AG09309 (cell line): ENCODE measurements around the gene ATG9A.

Experiments
- DNase-seq: peaks from one replicate; pipeline ENCODE4 v3.0.0-alpha.2; 2010; ENCODE audit warnings: low read depth
- H3K4me3 ChIP-seq: 2 replicates; pipeline ENCODE4 v1.5.1; 2011; ENCODE audit warnings: mild to moderate bottlenecking, low read depth, low read length, moderate library complexity; ENCODE audit not compliant: control insufficient read depth
- TF ChIP-seq, protein P1 (sequence below): IDR thresholded peaks from 2 replicates; pipeline ENCODE4 v1.5.1; 2011; ENCODE audit warnings: mild to moderate bottlenecking, low read depth, low read length, inconsistent platforms; ENCODE audit not compliant: insufficient read depth, control insufficient read depth; ENCODE audit errors: missing control alignments

The ATG9A gene

DNA sequence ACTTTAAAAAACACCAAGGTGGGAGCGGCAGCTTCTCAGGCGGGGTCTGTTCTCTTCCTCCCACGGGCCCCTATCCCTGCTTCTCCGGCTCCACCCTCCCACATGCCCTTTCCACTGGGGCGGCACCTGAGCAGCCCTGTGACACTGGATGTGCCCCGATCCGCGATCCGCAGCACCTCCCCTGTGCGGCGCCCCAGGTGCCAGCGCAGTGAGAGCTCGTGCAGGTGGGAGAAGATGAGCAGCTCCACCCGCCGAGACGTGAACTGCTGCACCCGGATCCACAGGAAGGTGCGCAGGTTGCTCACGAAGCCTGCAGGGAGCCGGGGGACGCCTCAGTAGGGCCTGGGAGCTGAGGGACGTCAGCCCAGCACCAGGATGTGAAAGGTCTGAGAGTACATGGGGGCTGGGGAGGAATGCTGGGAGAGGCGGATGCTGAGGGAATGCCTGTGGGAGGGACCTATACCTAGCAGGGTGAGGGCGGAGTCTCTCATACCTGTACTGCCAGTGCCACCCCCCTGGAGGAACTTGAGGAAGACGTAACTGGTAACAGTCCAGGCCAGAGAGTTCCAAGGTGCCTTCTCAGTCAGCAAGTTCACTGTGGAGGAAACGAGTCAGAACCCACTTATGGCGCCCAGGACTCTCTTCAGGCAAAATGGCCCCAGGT lies 13.4 kb downstream of the ATG9A start:
- H3K4me3 ChIP-seq: no peak overlapping the region
- TF ChIP-seq, protein P1, sequence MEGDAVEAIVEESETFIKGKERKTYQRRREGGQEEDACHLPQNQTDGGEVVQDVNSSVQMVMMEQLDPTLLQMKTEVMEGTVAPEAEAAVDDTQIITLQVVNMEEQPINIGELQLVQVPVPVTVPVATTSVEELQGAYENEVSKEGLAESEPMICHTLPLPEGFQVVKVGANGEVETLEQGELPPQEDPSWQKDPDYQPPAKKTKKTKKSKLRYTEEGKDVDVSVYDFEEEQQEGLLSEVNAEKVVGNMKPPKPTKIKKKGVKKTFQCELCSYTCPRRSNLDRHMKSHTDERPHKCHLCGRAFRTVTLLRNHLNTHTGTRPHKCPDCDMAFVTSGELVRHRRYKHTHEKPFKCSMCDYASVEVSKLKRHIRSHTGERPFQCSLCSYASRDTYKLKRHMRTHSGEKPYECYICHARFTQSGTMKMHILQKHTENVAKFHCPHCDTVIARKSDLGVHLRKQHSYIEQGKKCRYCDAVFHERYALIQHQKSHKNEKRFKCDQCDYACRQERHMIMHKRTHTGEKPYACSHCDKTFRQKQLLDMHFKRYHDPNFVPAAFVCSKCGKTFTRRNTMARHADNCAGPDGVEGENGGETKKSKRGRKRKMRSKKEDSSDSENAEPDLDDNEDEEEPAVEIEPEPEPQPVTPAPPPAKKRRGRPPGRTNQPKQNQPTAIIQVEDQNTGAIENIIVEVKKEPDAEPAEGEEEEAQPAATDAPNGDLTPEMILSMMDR: no peak
- no peak for DNase-seq

DNA sequence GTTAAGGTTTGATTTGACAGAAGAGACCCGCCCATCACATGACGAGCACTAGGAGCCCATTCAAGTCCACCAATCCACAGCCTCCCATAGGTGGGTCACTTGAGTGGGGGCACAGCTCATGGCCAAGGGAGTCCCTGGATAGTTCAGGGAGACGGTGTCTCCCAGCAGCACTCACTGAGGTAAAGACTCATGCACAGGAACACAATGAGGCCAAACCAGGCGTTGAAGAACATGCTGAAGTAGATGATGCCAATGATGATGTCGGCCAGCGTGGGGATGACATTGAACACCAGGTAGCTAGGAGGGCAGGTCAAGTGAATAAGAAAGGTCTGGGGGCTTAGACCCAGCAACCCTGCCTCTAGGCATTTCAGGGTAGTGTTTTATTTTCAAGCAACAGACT lies 14.7 kb downstream of the ATG9A start:
- TF ChIP-seq, protein P1: no peak
- H3K4me3 ChIP-seq: no peak overlapping the region
- no peak for DNase-seq

DNA sequence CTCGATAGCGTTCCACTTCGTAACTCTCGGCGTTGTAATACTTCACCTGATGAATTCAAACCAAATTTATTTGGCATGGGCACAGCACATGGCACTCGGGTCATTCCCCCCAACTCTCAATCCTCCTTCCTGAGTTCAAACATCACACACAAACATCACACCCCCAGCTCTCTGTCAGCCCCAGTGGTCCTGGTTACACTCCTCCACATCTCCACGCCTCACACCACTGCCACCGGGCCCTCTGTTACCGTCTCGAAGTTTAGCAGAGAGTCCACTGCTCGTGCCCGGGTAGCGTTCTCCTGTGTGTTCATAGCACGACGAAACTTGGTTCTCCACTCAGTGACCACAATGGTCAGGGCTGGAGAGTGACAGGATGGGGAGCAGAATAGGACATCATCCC lies 15.3 kb downstream of the ATG9A start:
- DNase-seq: no peak
- H3K4me3 ChIP-seq: no peak overlapping the region
- TF ChIP-seq, protein P1: no peak

DNA sequence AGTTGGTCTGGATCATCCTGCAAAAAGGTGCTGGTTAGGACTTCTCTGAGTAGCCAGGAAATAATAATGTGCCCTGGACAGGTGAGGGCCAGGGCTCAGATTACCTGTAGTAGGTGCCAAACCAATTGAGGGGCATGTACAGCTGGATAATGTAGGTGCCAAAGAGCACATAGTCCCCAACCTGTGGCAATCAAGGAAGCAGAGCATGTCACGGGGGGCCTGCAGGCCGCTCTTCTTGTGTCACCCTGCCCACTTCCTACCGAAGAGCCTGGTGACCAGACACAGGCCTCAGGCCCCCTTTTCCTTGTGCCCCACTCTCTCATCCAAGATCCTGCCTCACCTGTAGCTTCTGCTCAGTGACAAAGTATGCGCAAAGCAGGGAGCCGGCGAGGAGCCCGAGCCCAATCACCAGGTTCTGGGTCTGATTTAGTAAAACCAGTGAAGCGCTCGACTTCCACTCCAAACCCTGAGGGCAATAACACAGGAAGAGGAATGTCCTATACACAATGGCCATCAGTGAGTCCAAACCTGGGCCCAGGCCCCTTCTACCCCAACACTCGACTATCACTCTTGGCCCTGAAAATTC lies 15.9 kb downstream of the ATG9A start:
- H3K4me3 ChIP-seq: no peak overlapping the region
- no peak for DNase-seq
- TF ChIP-seq, protein P1: no peak

DNA sequence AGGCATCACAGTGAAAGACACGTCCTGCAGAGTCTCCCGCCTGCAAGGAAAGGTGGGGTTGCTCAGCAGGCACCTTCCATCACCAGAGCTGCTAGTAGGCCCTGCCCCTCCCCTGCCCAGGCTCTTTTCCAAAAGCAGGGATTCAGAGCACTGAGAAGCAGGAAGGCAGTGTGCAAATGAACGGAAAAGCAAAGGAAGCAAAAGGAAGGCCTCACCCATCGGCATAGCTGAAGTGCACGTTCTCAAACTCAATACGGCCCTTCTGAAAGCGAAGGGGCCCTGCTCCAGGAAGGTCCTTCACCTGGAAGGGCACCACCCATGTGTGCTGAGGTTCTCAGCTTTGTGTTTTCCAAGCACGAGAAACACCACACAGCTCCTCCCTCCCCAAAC lies 16.4 kb downstream of the ATG9A start:
- no peak for DNase-seq
- no peak overlapping the region for H3K4me3 ChIP-seq
- TF ChIP-seq, protein P1: no peak

DNA sequence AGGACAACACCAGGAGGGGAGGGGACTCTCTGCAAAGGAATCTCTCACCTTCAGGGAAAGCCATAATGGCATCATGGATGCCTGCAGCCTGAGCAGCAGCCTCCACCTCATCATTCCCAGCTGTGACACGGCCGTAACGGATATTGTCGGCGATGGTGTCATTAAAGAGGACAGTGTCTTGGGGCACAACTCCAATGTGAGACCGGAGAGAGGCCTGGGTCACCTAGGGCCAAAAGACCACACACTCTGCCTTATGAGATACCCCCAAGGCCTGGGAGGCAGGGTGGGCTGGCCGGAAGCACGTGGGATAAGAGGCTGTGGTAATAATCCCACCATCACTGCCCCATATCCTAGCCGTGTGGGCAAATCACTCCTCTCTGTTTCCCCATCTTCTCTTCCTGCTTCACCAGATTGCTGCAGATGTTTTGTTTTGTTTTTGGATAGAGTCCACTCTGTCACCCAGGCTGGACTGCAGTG lies 18.5 kb downstream of the ATG9A start:
- no peak overlapping the region for H3K4me3 ChIP-seq
- DNase-seq: no peak
- TF ChIP-seq, protein P1: no peak
